HG03196 (cell line): Measurements from ENCODE around the gene RNF167.
"Not testable (repeated sequence)": the region's sequence is repeated elsewhere in the genome, so short reads cannot be mapped to it uniquely, and the experiment has no call there.

Experiments used
- ATAC-seq: cut with Tn5 transposase; IDR thresholded peaks from one replicate; pipeline ENCODE4 v1.9.1; 2021; ENCODE audit not compliant: unreplicated experiment

Gene RNF167

DNA sequence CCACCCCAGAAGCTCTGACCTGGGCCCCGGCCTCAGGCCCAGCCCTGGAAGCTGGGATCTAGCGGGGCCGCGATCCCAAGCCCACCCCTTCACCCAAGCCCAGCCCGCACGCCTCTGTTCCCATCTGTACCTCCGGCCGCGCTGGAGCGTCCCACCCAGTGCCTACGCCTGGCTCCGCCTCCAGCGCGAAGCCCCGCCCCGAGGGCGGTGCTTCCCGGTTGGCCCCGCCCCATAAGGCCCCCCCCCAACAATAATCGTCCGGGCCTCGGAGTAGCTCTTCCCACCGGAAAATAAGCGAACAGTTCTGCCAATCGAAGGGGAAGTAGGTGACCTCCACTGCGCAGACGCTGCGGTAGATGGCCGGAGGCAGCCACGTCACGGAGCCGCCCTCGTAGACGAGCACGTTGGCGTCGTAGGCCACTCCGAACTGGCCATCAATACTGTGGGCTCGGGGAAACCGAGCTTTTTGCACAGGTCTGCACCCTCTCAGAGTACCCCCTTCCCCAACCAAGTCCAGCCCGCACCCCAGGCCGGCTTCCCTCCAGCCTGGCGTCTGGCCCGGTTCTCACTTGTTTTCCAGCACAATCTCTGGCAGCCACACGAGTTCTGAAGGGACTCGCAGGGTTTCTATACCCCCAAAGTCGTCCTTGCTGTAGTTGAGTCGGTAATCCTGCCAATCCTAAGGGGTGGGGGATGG, 38.3 kb upstream of the RNF167 start:
- ATAC-seq = no peak

DNA sequence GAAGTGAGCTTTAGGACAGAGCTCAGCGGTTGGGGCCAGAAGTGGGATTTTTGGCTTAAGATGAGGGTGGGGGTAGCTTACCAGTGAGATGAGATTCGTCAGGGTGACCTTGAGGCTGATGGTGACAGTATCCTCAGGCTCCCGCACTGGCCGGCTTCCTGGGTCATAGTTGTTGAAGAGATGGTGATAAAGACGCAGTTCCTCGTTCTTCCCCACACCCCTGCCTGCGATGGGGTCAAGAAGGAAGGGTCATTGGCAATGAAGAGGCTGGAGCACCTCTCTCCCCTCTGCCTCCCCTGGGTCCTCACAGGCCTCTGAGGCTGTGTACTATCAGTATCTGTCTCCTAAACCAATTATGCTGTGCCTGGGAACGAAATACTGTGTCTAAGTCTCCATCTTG, 37.5 kb upstream of the RNF167 start:
- no peak for ATAC-seq

DNA sequence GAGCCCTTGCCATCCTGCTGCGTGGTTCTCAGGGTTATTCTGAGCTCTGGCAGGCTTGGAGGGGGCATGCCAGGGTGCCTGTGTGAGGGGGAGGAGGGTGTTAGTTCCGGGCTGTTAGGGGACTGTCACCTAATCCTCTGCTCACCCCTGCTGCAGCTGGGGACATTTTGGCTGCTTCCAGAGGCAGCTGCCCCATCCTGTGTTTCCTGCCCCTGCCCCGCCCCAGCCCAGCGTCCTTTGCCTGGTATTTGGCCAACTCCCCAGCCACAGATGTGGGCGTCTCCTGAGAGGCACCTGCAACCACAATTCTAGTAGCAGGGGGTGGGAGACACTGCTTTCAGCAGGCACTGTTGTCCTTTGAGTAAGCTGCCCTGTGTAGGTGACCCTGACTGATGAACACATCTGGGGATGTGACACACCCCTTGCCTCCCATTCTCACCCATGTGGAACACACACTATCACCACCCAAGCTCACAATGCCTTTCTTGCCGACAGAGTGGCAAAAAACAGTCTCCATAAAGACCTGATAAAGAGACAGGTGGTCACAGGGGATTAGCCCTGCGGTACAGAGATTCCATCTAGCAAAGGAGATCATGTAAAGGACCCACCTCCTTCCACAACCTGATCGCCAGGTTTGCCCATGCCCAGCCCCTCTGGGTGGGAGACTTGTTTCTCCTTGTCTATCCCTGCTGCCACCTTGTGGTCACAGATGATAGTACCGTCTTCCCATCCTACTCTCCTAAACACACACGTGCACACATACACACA, 36.8 kb upstream of the RNF167 start, which contains the start of gene CHRNE:
Gene CHRNE (minus strand): TSS at position 48 of the 768 bp plus-strand sequence. CDS start 35 bp downstream, at position 13.
- no peak for ATAC-seq

DNA sequence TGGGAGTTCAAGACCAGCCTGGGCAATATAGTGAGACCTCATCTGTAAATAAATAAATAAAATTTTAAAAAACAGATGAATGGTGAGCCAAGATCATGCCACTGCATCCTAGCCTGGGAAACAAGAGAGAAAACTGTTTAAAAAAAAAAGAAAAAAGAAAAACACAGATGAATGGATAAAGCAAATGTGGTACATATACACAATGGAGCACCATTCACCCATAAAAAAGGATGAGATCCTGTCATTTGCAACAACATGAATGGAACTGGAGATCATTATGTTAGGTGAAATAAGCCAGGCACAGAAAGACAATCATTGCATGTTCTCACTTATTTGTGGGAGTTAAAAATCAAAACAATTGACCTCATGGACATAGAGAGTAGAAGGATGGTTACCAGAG, 33.4 kb upstream of the RNF167 start:
- not testable (repeated sequence) for ATAC-seq

DNA sequence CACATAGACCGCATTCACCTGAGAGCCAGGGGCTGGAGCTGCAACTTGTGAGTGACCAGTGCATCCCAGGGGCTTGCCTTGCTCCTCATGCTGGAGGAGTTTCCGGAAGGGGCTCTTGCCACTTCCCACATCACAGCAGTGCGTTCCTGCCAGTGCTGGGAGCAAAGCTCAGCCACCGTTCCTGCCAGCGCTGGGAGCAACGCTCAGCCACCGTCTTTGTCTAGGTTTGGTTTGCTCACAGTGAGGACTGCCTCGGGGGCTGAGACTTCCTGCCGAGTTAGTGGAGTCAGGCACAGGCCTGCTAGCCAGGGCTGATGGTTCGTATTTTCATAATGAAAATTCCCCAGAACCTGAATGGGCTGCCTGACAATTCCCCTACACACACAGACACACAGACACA, 31.8 kb upstream of the RNF167 start:
- no peak for ATAC-seq

DNA sequence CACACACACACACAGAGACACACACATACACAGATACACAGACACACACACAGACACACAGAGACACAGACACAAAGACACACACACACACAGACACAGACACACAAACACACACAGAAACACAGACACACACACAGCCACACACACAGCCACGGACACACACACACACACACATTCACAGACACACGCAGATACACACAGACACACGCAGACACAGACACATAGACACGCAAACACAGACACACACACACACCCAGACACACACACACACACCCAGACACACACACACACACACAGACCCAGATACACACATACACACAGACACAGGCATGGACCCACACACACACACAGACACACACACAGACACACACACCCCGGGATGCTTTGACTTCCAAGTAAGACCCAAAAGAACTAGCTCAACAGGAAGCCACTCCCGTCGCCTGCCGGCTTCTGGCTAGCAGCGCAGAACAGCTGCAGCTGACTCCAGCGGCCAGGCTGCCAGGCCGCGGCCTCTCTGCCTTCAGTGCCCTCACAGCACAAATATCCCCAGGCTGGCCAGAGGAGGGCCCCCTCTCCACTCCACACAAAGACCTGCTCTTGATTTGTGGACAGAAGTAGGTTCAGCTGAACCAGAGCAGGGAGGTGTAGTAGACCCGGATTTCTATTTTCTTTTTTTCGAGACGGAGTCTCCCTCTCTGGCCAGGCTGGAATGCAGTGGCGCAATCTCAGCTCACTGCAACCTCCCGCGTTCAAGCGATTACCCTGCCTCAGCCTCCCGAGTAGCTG, 31.2 kb upstream of the RNF167 start:
- no peak for ATAC-seq

DNA sequence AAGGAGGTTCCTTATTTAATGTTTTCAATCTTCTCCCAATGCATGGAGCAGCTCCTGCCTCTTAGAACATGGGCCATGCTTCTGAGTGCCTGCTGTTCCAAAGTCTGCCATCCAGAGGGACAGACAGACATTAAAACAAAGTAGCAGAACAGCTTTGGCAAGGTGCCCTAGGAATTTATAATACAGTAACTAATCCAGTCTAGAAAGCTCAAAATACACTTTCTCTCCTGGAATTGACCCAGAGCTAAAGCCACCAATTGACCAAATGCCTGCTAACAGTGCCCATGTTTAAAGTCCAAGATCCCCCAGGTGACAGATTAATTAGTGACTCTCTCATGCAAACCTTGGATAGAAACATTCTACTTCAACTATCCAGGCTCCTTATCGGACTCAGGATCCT, 26.1 kb upstream of the RNF167 start:
- no peak for ATAC-seq

DNA sequence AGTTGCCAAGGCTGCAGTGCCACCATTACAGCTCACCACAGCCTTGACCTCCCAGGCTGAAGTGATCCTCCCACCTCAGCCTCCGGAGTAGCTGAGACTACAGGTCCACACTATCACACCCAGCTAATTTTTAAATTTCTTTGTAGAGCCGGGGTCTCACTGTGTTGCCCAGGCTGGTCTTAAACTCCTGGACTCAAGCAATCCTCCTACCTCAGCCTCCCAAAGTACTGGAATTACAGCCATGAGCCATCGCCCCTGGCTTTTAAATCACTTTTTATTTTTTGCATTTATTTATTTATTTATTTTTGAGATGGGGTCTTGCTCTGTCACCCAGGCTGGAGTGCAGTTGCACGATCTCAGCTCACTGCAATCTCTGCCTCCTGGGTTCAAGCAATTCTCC, 25.5 kb upstream of the RNF167 start:
- ATAC-seq = not testable (repeated sequence)

DNA sequence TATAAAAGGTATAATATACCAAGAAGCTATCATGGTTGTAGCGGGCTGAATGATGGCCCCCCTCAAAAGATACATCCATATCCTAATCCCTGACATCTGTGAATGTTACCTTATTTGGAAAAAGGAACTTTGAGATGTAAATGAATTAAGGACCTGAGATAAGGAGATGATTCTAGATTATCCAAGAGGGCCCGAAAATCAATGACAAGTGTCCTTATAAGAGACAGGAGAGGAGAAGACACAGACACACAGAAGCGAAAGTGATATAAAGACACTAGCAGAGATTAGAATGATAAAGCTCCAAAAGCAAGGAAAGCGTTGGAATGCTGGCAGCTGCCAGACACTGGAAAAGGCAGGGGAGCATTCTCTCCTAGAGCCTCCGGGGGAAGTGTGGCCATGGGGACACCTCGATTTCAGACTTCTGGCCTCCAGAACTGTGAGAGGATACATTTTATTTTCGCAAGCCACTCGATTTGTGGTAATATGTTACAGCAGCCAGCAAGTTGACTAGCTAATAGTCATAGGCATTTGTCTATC, 20.5 kb upstream of the RNF167 start:
- no peak for ATAC-seq

DNA sequence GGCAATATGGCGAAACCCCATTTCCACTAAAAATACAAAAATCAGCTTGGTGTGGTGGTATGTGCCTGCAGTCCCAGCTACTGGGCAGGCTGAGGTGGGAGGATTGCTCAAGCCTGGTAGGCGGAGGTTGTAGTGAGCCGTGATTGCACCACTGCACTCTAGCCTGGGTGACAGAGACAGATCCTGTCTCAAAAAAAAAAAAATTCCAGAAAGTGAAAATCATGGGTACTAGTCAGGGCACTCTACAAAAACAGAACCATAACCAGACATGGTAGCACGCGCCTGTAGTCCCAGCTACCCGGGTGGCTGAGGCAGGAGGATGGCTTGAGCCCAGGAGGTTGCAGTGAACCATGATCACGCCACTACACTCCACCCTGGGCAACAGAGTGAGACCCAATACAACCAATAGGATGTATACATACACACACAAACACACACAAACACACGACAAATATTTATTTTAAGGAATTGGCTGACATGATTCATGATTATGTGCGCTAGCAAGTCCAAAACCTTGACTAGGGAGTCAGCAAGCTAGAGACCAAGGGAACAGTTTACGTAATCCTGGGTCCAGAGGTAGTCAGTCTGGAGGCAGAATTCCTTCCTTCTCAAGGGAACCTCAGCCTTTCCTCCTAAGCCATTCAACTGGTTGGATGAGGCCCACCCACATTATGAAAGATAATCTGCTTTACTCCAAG, 19.6 kb upstream of the RNF167 start:
- ATAC-seq = no peak

DNA sequence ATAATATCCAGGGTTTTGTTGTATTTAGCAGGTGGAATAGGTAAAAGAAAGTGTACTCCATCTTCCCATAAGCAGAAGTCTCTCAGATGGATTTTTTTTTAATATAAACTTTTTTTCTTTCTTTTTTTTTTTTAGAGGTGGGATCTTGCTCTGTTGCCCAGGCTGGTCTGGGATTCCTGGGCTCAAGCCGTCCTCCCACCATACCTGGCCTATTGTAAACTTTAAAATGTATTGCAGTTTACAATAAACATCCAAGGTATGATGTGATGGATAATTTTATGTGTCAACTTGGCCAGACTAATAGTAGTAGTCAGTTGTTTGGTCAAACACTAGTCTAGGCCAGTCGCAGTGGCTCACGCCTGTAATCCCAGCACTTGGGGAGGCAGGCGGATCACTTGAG, 18.7 kb upstream of the RNF167 start:
- ATAC-seq = no peak

DNA sequence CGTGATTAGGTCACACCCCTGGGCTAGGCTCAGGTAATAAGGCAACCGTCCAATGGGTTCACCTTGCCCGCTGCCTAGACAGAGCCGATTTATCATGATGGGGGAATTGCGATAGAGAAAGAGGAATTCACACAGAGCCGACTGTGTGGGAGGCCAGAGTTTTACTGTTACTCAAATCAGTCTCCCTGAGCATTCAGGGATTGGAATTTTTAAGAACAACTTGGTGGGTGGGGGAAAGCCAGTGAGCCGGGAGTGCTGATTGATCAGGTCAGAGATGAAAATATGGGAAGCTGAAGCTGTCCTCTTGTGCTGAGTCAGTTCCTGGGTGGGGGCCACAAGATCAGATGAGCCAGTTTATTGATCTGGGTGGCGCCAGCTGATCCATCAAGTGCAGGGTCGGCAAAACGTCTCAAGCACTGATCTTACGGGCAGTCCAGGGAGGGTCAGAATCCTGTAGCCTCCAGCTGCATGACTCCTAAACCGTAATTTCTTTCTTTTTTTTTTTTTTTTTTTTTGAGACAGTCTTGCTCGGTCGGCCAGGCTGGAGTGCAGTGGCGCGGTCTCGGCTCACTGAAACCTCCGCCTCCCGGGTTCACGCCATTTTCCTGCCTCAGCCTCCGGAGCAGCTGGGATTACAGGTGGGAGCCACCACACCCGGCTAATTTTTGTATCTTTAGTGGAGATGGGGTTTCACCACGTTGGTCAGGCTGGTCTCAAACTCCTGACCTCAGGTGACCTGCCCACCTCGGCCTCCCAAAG, 13.3 kb upstream of the RNF167 start:
- ATAC-seq = not testable (repeated sequence)

DNA sequence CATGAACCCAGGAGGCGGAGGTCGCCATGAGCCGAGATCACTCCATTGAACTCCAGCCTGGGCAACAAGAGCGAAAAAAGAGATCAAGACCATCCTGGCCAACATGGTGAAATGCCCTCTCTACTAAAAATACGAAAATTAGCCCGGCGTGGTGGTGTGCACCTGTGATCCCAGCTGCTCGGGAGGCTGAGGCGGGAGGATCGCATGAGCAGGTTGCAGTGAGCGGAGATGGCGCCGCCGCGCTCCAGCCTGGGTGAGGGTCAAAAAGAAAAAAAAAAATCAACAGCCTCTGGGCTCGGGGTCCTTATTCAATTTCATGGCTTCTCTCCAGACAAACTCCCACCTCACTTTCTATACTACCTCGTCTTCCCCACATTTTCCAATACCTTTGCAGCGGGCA, 11.2 kb upstream of the RNF167 start:
- no peak for ATAC-seq

DNA sequence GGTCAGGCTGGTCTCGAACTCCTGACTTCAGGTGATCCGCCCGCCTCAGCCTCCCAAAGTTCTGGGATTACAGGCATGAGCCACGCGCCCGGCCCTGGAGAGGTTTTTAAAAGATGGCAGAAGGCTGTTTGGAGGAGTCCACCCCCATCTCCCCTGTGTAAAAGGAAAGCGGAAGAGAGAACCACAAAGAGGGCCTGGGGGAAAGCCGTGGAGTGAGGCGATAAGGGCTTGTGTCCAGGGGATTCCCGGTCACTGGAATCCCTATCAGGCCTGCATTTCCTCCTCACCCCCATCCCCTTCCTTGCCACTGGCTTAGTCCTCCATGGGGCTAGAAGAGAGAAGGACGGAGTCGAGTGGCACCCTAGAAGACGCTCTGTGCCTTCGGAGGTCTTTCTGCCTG, 8.1 kb upstream of the RNF167 start, which contains the start of gene GP1BA:
Gene GP1BA (plus strand): TSS at position 315 of the 400 bp plus-strand sequence. CDS start 328 bp downstream, outside the sequence.
- ATAC-seq = no peak

DNA sequence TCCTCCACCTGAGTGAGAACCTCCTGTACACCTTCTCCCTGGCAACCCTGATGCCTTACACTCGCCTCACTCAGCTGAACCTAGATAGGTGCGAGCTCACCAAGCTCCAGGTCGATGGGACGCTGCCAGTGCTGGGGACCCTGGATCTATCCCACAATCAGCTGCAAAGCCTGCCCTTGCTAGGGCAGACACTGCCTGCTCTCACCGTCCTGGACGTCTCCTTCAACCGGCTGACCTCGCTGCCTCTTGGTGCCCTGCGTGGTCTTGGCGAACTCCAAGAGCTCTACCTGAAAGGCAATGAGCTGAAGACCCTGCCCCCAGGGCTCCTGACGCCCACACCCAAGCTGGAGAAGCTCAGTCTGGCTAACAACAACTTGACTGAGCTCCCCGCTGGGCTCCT, 7.3 kb upstream of the RNF167 start:
- no peak for ATAC-seq

DNA sequence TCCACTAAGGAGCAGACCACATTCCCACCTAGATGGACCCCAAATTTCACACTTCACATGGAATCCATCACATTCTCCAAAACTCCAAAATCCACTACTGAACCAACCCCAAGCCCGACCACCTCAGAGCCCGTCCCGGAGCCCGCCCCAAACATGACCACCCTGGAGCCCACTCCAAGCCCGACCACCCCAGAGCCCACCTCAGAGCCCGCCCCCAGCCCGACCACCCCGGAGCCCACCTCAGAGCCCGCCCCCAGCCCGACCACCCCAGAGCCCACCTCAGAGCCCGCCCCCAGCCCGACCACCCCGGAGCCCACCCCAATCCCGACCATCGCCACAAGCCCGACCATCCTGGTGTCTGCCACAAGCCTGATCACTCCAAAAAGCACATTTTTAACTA, 6.4 kb upstream of the RNF167 start:
- no peak for ATAC-seq

DNA sequence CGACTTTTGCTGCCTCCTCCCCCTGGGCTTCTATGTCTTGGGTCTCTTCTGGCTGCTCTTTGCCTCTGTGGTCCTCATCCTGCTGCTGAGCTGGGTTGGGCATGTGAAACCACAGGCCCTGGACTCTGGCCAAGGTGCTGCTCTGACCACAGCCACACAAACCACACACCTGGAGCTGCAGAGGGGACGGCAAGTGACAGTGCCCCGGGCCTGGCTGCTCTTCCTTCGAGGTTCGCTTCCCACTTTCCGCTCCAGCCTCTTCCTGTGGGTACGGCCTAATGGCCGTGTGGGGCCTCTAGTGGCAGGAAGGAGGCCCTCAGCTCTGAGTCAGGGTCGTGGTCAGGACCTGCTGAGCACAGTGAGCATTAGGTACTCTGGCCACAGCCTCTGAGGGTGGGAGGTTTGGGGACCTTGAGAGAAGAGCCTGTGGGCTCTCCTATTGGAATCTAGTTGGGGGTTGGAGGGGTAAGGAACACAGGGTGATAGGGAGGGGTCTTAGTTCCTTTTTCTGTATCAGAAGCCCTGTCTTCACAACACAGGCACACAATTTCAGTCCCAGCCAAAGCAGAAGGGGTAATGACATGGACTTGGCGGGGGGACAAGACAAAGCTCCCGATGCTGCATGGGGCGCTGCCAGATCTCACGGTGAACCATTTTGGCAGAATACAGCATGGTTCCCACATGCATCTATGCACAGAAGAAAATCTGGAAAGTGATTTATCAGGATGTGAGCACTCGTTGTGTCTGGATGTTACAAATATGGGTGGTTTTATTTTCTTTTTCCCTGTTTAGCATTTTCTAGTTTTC, 5.7 kb upstream of the RNF167 start:
- ATAC-seq = no peak

DNA sequence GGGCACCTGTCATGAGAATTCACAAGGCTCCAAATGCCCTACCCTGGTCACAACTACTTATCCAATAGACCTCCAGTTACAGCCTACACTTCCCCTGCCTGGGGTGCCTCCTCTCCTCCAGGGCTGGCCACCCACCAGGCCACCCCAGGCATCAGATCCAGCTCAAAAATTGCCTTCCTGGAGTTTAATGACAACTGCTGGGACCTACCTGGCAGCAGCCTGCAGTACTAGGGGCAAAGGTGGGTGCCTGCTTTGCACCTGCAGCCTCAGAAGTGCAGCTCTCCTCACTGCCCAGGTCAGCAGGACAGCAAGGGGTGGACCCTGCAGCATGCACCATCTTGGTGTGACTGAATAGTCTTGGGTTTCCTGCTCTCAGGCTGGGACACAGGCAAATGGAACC, 4.4 kb upstream of the RNF167 start:
- ATAC-seq = no peak

DNA sequence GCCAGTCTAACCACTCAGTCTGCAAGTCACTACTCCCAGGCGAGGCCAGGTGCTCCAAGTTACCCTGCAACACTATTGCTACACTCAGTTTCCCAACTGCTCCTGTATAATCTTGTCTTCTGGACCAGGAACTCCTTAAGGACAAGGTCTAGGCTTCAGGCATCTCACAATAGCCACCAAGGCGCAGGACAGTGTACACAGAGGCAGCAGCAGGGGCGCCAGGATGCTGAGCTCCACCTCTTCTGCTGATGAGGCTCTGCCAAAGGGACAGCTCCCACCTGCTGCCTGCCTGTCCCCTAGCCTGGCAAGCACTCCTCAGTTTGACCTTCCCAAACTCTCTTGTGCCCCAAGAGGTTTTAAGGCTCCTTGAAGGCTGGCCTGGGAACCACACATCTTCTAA, 3.6 kb upstream of the RNF167 start:
- no peak for ATAC-seq
